Endothelial cell of coronary artery (primary cell): ENCODE measurements around the gene PIGA. TPM values are rescaled to one million over a fixed set of nuclear protein-coding genes. Genes with fewer than 3 reads are reported as not detected.

ENCODE experiments used
- total RNA-seq: library from RNA; depleted of rRNA; stranded (reverse); fragments of >200 nt; gene quantifications from 2 replicates; pipeline ENCODE4 v1.2.3, GENCODE V29; 2014

PIGA gene, protein sequence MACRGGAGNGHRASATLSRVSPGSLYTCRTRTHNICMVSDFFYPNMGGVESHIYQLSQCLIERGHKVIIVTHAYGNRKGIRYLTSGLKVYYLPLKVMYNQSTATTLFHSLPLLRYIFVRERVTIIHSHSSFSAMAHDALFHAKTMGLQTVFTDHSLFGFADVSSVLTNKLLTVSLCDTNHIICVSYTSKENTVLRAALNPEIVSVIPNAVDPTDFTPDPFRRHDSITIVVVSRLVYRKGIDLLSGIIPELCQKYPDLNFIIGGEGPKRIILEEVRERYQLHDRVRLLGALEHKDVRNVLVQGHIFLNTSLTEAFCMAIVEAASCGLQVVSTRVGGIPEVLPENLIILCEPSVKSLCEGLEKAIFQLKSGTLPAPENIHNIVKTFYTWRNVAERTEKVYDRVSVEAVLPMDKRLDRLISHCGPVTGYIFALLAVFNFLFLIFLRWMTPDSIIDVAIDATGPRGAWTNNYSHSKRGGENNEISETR
- total RNA-seq: 9.4 and 11.0 TPM in 2 replicates

DNA sequence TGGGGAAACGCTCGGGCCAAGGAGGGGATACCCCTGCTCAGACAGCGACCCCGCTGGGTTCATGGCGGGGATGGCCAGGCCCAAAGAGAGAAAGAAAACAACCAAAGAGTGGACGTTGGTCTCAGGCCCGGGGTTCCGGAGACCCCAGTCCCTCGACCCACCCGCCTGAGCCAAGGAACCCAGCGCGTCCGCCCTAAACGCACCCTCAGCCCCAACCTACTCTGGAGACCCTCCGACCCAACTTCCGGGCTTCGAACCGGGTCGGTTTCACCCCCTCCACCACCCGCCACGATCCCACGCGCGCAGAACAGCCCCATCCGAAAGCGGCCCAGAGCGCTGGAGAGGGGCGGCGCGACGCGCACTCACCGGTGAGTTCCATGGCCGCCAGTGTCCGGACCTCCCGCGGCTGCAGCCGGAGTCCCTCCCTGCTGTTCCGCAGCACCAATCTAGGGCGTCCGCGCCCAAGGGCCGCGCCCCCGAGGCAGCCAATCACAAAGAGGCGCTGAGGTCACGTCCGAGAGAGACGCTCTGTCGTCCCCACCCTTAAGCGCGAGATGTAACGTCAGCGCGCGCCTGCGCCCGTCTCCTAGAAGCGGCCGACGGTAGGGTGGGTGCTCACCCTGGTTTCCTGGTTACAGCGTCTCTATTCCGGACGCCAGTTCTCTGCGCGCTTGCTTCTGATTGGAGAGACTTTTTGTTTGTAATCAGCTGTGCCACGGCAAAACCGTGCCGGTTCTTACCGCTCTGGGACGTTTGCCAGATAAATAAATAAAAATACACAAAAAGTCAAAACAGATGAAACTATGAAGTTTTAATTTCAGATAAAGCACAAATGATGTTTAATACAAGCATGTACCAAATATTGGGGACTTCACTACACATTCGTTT, at the start of gene PIGA:
TSS of gene PIGA (minus strand) at position 389 of the 888 bp plus-strand sequence. CDS start 3,593 bp downstream, outside the sequence.

DNA sequence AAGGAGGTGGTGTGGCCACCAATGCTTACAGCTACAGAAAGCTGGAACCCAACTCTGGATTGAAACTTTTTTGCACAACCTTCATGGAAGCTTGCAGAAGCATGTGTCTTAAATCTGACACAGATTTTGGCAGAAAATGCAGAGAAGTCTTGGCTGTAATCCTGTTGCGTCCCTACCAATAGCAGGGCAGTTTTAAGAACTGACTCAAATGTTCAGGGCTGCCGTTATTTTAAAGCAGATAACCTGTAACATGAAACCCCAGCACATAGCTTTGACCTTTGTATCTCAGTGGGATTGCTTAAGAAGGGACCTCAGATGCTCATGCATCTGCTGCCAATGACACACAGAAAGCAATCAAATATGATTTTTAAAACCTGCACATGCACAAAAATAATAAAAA, 49.0 kb upstream of the PIGA start, which contains the start of gene VEGFD:
TSS of gene VEGFD (minus strand) at position 110 of the 400 bp plus-strand sequence. CDS start 467 bp downstream, outside the sequence.

GRCh38 chrX:15315509-15315908, 19.8 kb downstream of the PIGA start, which contains the start of gene ASB11:
ASB11 (minus strand) TSS chrX:15315640; CDS start chrX:15315605, 35 bp downstream.

DNA sequence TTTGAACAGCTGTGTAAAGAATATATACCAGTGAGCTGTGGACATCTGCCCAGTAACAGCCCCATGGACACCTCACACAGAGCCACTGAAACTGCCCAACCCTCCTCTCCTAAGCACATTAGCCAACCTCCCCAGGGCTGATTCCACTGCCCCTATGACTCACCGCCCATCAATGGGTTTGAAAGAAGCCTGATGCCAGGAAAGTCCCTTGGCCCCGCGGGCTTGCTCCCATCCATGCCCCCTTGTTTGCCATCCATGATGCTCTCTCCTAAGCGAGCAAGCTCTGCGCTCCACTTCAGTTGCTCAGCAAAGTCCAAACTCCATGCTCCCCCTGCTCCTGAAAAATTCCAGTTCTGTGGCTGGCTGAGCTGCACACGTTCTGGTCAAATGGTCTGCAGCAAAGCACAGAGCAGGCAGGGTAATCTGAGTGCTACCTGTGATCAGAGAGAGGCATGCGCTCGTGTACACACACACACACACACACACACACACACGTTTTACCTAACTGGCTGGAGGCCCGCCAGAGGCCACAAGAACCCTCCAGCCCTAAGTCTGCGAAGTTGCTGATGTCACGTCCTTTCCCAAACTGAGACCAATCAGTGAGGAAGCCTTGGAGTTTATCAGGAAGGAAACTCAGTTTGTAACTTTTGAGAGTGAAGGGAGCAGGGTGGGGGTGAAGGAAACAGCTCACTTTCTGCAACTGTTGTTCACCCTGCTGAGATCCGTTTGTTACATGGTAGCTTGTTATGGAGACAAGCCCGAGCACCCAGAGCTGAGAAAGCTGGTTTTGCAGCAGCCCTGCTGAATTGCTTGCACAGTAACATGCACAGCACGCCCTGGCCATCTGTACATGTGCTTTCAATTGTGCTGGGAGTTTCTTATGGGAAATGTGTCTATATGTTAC, 65.5 kb downstream of the PIGA start, which contains the start of gene ASB9:
TSS of gene ASB9 (minus strand) at position 466 of the 904 bp plus-strand sequence. CDS start at position 257, 209 bp downstream.

Other genes starting within 250 kb of the PIGA start
- gene ASB9, start 65.4 kb downstream of the PIGA start, total RNA-seq: 7.6 and 14.4 TPM in 2 replicates
- under 0.01 and 0.09 TPM in 2 replicates for gene ASB11, start 19.9 kb downstream of the PIGA start, total RNA-seq
- 0.09 and 0.85 TPM in 2 replicates for gene VEGFD, start 48.9 kb upstream of the PIGA start, total RNA-seq
- 67.0 and 285 TPM in 2 replicates for gene PIR, start 157.8 kb upstream of the PIGA start, total RNA-seq
- gene BMX, start 165.3 kb upstream of the PIGA start, total RNA-seq: 148 and 192 TPM in 2 replicates